Measurements from ENCODE around the gene TMPRSS11A.

Gene TMPRSS11A

DNA sequence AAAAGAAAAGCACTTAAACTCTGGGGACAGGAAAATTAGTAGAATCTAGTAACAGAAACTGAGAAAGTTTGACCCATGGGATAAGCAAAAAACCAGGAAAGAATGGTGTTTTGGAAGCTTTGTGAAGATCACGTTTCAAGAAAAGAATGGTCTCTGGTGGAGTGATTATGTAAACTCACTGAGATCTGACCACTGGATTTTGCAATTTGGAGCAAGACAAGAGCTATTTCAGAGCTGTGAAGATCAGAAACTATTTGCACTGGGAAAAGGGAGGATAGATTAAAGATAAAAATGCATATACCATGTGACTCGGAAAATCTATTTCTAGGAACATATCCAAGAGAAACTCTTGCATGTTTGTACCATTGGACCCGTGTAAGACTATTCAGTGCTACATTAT is 83.8 kb downstream of the TMPRSS11A start:
- DNase-seq (ENCODE audit: extremely low spot score), result no peak
- TF ChIP-seq LEF1 (IDR thresholded peaks at IDR 0.05; ENCODE audit: borderline replicate concordance) (no peak), NFRKB (IDR thresholded peaks at IDR 0.05) (no peak), ZNF384 (IDR thresholded peaks at IDR 0.05) (no peak), FOXA1 (IDR thresholded peaks at IDR 0.05) (no peak), CTBP1 (IDR thresholded peaks at IDR 0.05; ENCODE audit: borderline replicate concordance) (no peak), L3MBTL2 (conservative IDR thresholded peaks at IDR 0.05) (no peak), ELF4 (IDR thresholded peaks at IDR 0.05) (no peak), SP1 (IDR thresholded peaks at IDR 0.05) (no peak), HDGF (IDR thresholded peaks at IDR 0.05; ENCODE audit: borderline replicate concordance) (no peak)
- POLR2A ChIA-PET, result no interaction called here
- CTCF ChIA-PET, result no interaction called here

DNA sequence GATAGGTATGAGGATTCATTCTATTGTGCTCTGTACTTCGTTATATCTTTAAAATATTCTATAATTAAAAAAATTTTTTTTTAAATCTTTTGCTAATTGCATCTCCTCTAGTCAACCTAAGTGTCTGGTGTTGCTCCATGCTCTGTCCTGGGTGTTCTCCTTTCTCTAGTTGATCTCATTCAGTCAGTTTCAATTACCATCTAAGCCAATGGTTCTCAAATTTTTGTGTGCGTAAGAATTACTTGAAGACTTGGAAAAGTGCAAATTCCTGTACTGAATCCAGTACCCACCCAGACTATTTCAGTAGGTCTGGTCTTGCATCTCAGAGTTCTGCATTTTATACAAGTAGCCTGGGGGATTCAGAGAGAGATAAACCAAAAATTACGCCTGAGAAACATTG is 86.2 kb downstream of the TMPRSS11A start:
- ChIA-PET CTCF (no interaction called here), POLR2A (no interaction called here)
- no peak for DNase-seq (ENCODE audit: extremely low spot score)
- TF ChIP-seq CTBP1 (IDR thresholded peaks at IDR 0.05; ENCODE audit: borderline replicate concordance) (no peak), SUZ12 (IDR thresholded peaks at IDR 0.05) (no peak), LEF1 (IDR thresholded peaks at IDR 0.05; ENCODE audit: borderline replicate concordance) (no peak), NFRKB (IDR thresholded peaks at IDR 0.05) (no peak), FOXK2 (IDR thresholded peaks at IDR 0.05) (no peak), ZNF384 (IDR thresholded peaks at IDR 0.05) (no peak), FOXM1 (IDR thresholded peaks at IDR 0.05; ENCODE audit: borderline replicate concordance) (no peak), TARDBP (IDR thresholded peaks at IDR 0.05) (no peak), ARNT (IDR thresholded peaks at IDR 0.05) (no peak), HDGF (IDR thresholded peaks at IDR 0.05; ENCODE audit: borderline replicate concordance) (no peak), FOXA1 (IDR thresholded peaks at IDR 0.05) (no peak), L3MBTL2 (conservative IDR thresholded peaks at IDR 0.05) (no peak), SP1 (IDR thresholded peaks at IDR 0.05) (no peak), BHLHE40 (IDR thresholded peaks at IDR 0.05; ENCODE audit: borderline replicate concordance) (no peak), ELF4 (IDR thresholded peaks at IDR 0.05) (no peak)
- TF ChIP-seq, protein P1, sequence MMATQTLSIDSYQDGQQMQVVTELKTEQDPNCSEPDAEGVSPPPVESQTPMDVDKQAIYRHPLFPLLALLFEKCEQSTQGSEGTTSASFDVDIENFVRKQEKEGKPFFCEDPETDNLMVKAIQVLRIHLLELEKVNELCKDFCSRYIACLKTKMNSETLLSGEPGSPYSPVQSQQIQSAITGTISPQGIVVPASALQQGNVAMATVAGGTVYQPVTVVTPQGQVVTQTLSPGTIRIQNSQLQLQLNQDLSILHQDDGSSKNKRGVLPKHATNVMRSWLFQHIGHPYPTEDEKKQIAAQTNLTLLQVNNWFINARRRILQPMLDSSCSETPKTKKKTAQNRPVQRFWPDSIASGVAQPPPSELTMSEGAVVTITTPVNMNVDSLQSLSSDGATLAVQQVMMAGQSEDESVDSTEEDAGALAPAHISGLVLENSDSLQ (IDR thresholded peaks at IDR 0.05), result no peak

DNA sequence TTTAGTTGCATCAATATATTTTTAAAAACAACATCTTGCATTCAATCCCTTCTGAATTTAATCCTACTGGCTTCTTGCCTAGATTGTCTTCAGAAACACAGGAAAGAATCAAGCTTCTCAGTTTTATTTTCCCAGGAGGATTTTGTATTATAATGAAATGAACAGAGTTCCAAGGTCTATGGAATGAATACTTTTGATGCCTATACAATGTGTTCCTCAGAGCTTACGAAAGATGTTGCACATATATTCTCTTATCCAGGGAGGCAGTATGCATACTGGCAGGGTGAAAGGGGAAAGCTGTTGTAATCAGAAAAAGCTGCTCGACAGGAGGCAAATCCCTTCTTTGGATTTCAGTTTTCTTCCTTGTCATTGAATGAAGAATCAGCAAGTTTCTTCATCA is 88.3 kb downstream of the TMPRSS11A start:
- POLR2A ChIA-PET, result no interaction called here
- TF ChIP-seq ELF4 (IDR thresholded peaks at IDR 0.05) (no peak), TARDBP (IDR thresholded peaks at IDR 0.05) (no peak), SP1 (IDR thresholded peaks at IDR 0.05) (no peak), HDGF (IDR thresholded peaks at IDR 0.05; ENCODE audit: borderline replicate concordance) (no peak), L3MBTL2 (conservative IDR thresholded peaks at IDR 0.05) (no peak)
- TF ChIP-seq, protein P1 (IDR thresholded peaks at IDR 0.05), result no peak
- no peak for DNase-seq (ENCODE audit: extremely low spot score)
- CTCF ChIA-PET, result no interaction called here

DNA sequence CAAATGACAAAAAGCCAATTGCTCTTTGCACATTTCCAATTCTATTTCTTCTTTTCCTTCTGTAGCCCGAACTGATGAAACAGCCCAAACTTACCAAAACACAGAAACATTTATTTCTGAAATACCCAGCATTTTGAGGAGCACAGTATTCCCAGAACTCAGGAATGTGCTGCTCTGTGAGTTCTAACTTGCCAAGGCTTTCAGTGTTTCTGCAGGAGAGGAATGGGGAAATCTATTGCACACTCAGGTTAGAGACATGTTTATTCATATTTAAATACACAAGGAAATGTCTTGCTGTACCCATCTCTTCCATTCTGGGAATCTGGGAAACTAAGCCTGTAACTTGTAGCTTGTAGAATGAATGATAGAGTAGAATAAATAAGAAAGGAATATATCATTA is 90.2 kb downstream of the TMPRSS11A start:
- no peak for TF ChIP-seq BHLHE40 (IDR thresholded peaks at IDR 0.05; ENCODE audit: borderline replicate concordance)
- TF ChIP-seq SP1 (IDR thresholded peaks at IDR 0.05), result no peak
- TF ChIP-seq CTBP1 (IDR thresholded peaks at IDR 0.05; ENCODE audit: borderline replicate concordance), result no peak
- no peak for TF ChIP-seq TARDBP (IDR thresholded peaks at IDR 0.05)
- TF ChIP-seq FOXA1 (IDR thresholded peaks at IDR 0.05), result no peak
- no peak for TF ChIP-seq ARNT (IDR thresholded peaks at IDR 0.05)
- no peak for TF ChIP-seq LEF1 (IDR thresholded peaks at IDR 0.05; ENCODE audit: borderline replicate concordance)
- POLR2A ChIA-PET, result no interaction called here
- DNase-seq (ENCODE audit: extremely low spot score), result no peak
- CTCF ChIA-PET, result no interaction called here

DNA sequence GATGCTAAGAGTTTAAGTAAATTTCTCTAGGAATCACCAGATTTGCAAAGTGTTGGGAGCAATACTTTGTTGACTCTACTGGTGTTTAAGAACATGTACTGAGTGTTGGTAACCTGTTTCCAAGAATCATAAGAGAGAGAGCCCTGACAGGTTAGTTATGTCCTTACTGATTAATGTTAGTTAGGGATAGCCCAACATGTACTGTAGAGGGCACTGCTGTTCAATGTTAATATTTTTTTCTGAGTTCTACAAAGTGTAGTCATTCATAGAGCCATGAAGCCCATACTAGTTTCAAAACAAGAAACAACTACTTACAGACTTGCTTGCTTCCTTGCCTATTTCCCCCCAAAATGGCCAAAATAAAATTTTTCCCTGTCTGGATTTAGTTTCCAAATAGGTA is 91.4 kb downstream of the TMPRSS11A start:
- peak; percentile 38 for DNase-seq (ENCODE audit: extremely low spot score)
- ChIA-PET POLR2A (no interaction called here), CTCF (no interaction called here)
- TF ChIP-seq, protein P1 (IDR thresholded peaks at IDR 0.05), result peak; percentile 49
- no peak for TF ChIP-seq NFRKB (IDR thresholded peaks at IDR 0.05)

DNA sequence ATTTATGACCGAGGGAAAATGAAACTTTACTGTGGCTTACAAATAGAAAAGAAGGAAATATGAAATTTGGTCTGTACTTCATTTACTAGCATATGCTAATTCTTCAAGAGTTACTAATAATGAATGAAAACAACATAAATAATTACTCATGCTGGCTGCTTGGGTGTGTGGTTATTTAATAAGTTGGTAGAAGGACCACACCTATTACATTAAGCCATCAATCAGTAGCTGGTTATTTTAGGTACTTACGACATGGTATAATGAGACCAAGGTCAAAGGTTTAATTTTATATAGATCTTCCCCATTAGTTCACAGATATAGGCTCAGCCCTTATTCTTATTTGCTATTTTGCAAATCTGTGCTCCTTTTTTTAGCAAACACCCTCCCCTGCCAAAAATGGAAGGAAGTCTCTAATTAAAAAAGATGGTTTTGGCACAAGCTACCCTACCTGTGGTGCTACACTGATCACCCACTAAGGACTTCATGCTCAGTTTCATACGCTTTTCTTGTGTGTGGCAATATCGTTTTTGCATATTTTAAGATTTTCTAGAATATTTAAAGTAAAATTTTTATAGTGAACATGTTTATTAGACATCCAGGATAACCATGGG is 93.6 kb downstream of the TMPRSS11A start:
- POLR2A ChIA-PET, result no interaction called here
- no peak for TF ChIP-seq FOXK2 (IDR thresholded peaks at IDR 0.05)
- no peak for TF ChIP-seq FOXM1 (IDR thresholded peaks at IDR 0.05; ENCODE audit: borderline replicate concordance)
- TF ChIP-seq BHLHE40 (IDR thresholded peaks at IDR 0.05; ENCODE audit: borderline replicate concordance), result no peak
- no peak for TF ChIP-seq ARNT (IDR thresholded peaks at IDR 0.05)
- TF ChIP-seq SUZ12 (IDR thresholded peaks at IDR 0.05), result no peak
- TF ChIP-seq NFRKB (IDR thresholded peaks at IDR 0.05), result no peak
- TF ChIP-seq SP1 (IDR thresholded peaks at IDR 0.05), result no peak
- no peak for TF ChIP-seq FOXA1 (IDR thresholded peaks at IDR 0.05)
- TF ChIP-seq, protein P1 (IDR thresholded peaks at IDR 0.05), result no peak
- TF ChIP-seq L3MBTL2 (conservative IDR thresholded peaks at IDR 0.05), result no peak
- no peak for TF ChIP-seq TARDBP (IDR thresholded peaks at IDR 0.05)
- TF ChIP-seq HDGF (IDR thresholded peaks at IDR 0.05; ENCODE audit: borderline replicate concordance), result no peak
- no peak for TF ChIP-seq ELF4 (IDR thresholded peaks at IDR 0.05)
- TF ChIP-seq CTBP1 (IDR thresholded peaks at IDR 0.05; ENCODE audit: borderline replicate concordance), result no peak
- no peak for TF ChIP-seq LEF1 (IDR thresholded peaks at IDR 0.05; ENCODE audit: borderline replicate concordance)
- TF ChIP-seq ZNF384 (IDR thresholded peaks at IDR 0.05), result no peak
- CTCF ChIA-PET, result interaction anchor here (0.5 kb wide), 1 partner anchor 8 kb away, joined by 3 read pairs; no protein-coding TSS in a partner anchor
- no peak for DNase-seq (ENCODE audit: extremely low spot score)

Data from HEK293T (cell line).